H1 (cell line): ENCODE results near the gene PTPRD.

Experiments
- BCL11A ChIP-seq, 2 experiments: IDR thresholded peaks; one replicate each; pipeline ENCODE4 v1.6.1; 2011; ENCODE audit warnings: low read depth in 2 of 2, low read length in 2 of 2, mild to moderate bottlenecking in 2 of 2
- CBX5 ChIP-seq: fragments of 300-800, 300-1000 bp; sonication (generic); IDR thresholded peaks from 2 replicates; pipeline ENCODE4 v1.7.1; 2016; ENCODE audit warnings: antibody characterized with exemption, low read length, low read depth
- POLR2A ChIP-seq, 2 experiments: IDR thresholded peaks; 1 replicate in 1 of 2; 2 replicates in 1 of 2; pipeline ENCODE4 v1.6.1; 2011; ENCODE audit warnings: low read depth in 2 of 2, low read length in 2 of 2, mild to moderate bottlenecking in 2 of 2; ENCODE audit errors: control extremely low read depth in 1 of 2
- TAF1 ChIP-seq: IDR thresholded peaks from 2 replicates; pipeline ENCODE4 v1.6.1; 2011; ENCODE audit warnings: mild to moderate bottlenecking, low read depth, low read length
- TF ChIP-seq, protein P1 (sequence below), 3 experiments: IDR thresholded peaks; 1 replicate in 2 of 3; 2 replicates in 1 of 3; pipeline versions ENCODE4 v1.5.1 to v1.6.1; 2011; ENCODE audit warnings: low read length in 3 of 3, mild to moderate bottlenecking in 3 of 3, inconsistent platforms in 2 of 3, low read depth in 1 of 3, moderate library complexity in 1 of 3; ENCODE audit not compliant: insufficient read depth in 1 of 3; ENCODE audit errors: control extremely low read depth in 1 of 3
- TF ChIP-seq, protein P2 (sequence below): IDR thresholded peaks from 2 replicates; pipeline ENCODE4 v1.6.1; 2012; ENCODE audit warnings: low read length, inconsistent platforms
- TF ChIP-seq, protein P3 (sequence below): IDR thresholded peaks from 2 replicates; pipeline ENCODE4 v1.6.1; 2012; ENCODE audit warnings: inconsistent platforms

DNA sequence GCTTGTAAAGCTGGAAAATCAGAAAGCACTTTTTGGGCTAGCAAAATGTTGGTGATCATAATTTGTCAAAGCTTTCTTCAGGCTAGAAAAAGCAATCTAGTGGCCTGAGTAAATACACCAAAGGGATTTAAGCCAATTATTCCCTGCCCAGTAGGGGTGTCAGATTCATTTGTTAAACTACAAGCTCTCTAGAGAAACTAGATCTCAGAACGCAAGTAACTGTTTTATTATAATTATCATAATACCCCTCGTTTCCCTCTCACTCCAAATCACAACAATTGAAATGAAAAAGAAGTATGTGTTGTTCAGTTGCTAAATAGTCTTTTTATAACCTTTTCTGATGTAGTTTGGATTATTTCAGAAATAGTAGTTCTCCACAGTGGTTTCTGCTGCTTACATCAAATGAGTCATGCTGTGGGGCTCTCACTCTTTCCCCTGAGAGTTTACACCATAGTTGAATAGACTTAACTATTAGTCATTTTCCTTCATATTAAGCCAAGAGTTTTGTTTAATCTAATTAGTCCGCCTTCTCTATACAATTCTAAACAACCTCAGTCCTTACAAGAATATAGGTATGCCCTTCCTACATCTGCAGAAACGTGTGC lies 1894.6 kb downstream of the PTPRD start:
- TF ChIP-seq POLR2A (IDR thresholded peaks at IDR 0.05; ENCODE audit: control extremely low read depth in 1 of 2, low read depth in 2 of 2, low read length in 2 of 2) (no peak), TAF1 (no peak), BCL11A (IDR thresholded peaks at IDR 0.05; ENCODE audit: low read depth in 2 of 2, low read length in 2 of 2) (no peak), CBX5 (no peak)
- TF ChIP-seq, protein P1, sequence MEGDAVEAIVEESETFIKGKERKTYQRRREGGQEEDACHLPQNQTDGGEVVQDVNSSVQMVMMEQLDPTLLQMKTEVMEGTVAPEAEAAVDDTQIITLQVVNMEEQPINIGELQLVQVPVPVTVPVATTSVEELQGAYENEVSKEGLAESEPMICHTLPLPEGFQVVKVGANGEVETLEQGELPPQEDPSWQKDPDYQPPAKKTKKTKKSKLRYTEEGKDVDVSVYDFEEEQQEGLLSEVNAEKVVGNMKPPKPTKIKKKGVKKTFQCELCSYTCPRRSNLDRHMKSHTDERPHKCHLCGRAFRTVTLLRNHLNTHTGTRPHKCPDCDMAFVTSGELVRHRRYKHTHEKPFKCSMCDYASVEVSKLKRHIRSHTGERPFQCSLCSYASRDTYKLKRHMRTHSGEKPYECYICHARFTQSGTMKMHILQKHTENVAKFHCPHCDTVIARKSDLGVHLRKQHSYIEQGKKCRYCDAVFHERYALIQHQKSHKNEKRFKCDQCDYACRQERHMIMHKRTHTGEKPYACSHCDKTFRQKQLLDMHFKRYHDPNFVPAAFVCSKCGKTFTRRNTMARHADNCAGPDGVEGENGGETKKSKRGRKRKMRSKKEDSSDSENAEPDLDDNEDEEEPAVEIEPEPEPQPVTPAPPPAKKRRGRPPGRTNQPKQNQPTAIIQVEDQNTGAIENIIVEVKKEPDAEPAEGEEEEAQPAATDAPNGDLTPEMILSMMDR (IDR thresholded peaks at IDR 0.05; ENCODE audit: control extremely low read depth in 1 of 3, insufficient read depth in 1 of 3, low read depth in 1 of 3, low read length in 3 of 3), result no peak
- TF ChIP-seq, protein P2, sequence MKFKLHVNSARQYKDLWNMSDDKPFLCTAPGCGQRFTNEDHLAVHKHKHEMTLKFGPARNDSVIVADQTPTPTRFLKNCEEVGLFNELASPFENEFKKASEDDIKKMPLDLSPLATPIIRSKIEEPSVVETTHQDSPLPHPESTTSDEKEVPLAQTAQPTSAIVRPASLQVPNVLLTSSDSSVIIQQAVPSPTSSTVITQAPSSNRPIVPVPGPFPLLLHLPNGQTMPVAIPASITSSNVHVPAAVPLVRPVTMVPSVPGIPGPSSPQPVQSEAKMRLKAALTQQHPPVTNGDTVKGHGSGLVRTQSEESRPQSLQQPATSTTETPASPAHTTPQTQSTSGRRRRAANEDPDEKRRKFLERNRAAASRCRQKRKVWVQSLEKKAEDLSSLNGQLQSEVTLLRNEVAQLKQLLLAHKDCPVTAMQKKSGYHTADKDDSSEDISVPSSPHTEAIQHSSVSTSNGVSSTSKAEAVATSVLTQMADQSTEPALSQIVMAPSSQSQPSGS, result no peak
- TF ChIP-seq, protein P3, sequence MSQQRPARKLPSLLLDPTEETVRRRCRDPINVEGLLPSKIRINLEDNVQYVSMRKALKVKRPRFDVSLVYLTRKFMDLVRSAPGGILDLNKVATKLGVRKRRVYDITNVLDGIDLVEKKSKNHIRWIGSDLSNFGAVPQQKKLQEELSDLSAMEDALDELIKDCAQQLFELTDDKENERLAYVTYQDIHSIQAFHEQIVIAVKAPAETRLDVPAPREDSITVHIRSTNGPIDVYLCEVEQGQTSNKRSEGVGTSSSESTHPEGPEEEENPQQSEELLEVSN, result no peak
